KMS-11 (cell line): ENCODE results near the gene MMP28.

ENCODE experiments used
- H2AFZ ChIP-seq: fragments of 200-600 bp; sonication (generic); 2 replicates; pipeline ENCODE4 v1.6.1; 2016; ENCODE audit warnings: antibody characterized with exemption, mixed run types, low read depth
- H3K27ac ChIP-seq: fragments of 200-600 bp; sonication (generic); 2 replicates; pipeline ENCODE4 v1.6.1; 2016; ENCODE audit warnings: mild to moderate bottlenecking, mixed run types
- H3K27me3 ChIP-seq: fragments of 200-600 bp; sonication (generic); 2 replicates; pipeline ENCODE4 v1.6.1; 2017; ENCODE audit warnings: mild to moderate bottlenecking, low read depth, mixed run types, moderate library complexity; ENCODE audit not compliant: insufficient read depth
- H3K36me3 ChIP-seq: fragments of 200-600 bp; sonication (generic); 2 replicates; pipeline ENCODE4 v1.6.1; 2017; ENCODE audit warnings: mild to moderate bottlenecking, mixed run types; ENCODE audit not compliant: insufficient read depth
- H3K4me1 ChIP-seq: fragments of 200-600 bp; sonication (generic); 2 replicates; pipeline ENCODE4 v1.6.1; 2016; ENCODE audit warnings: mild to moderate bottlenecking, low read depth, mixed run types; ENCODE audit not compliant: poor library complexity, severe bottlenecking
- H3K4me2 ChIP-seq: fragments of 200-600 bp; sonication (generic); 2 replicates; pipeline ENCODE4 v1.7.0; 2016; ENCODE audit warnings: mild to moderate bottlenecking, mixed run types
- H3K4me3 ChIP-seq: fragments of 200-600 bp; sonication (generic); IDR thresholded peaks from 2 replicates; pipeline ENCODE4 v1.6.1; 2017; ENCODE audit warnings: low read depth, low read length, mixed read lengths; ENCODE audit not compliant: insufficient read depth
- H3K79me2 ChIP-seq: fragments of 200-600 bp; sonication (generic); 2 replicates; pipeline ENCODE4 v1.6.1; 2016; ENCODE audit warnings: low read depth, mixed run types; ENCODE audit not compliant: insufficient read depth
- H3K9ac ChIP-seq: fragments of 200-600 bp; sonication (generic); 2 replicates; pipeline ENCODE4 v1.6.1; 2016; ENCODE audit warnings: mild to moderate bottlenecking, mixed run types
- H4K20me1 ChIP-seq: fragments of 200-600 bp; sonication (generic); 2 replicates; pipeline ENCODE4 v1.6.1; 2016; ENCODE audit warnings: mild to moderate bottlenecking, mixed run types; ENCODE audit not compliant: insufficient read depth
- CTCF ChIP-seq: fragments of 200-600 bp; sonication (generic); conservative IDR thresholded peaks from 2 replicates; pipeline ENCODE4 v1.6.1; 2017; ENCODE audit warnings: low read depth, mild to moderate bottlenecking, antibody characterized with exemption, low read length, moderate library complexity, mixed read lengths

The MMP28 gene

GRCh38 chr17:35729405-35729833 is 66.0 kb downstream of the MMP28 start:
- Histone ChIP-seq H3K79me2 (no peaks in the 10 kb centered on the region), H3K36me3 (no peaks in the 10 kb centered on the region; the same call in 1 of the 2 replicates), H3K4me2 (no peak overlapping the region), H3K27me3 (no peaks in the 10 kb centered on the region), H3K27ac (no peak overlapping the region), H2AFZ (no peak overlapping the region), H3K4me1 (no peaks in the 10 kb centered on the region), H3K4me3 (no peak overlapping the region), H3K9ac (no peak overlapping the region), H4K20me1 (no peaks in the 10 kb centered on the region)
- TF ChIP-seq CTCF: no peak

DNA sequence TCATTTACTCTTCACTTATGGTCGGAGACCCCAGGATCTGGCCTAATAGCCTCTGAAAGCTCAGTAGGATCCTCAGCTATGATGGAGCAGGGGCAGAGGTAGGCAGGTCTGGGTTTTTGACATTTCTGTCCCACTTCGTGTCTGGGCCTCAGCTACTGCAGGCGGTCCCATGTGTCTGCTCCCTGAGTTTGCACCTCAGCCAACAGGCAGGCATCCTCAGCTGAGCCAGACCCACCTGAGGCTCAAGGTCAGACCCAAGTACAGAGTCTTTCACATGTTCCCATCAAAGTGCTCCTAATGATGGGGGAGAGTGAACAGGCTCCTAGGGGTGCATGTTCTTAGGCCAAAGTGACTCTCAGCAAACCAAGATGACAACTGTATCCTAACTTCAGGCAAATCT is 66.9 kb downstream of the MMP28 start:
- Histone ChIP-seq H3K4me2 (no peak overlapping the region), H3K4me3 (no peak overlapping the region), H3K9ac (no peak overlapping the region), H3K36me3 (no peaks in the 10 kb centered on the region; the same call in 1 of the 2 replicates), H3K27ac (no peak overlapping the region), H3K27me3 (no peaks in the 10 kb centered on the region), H4K20me1 (no peaks in the 10 kb centered on the region), H2AFZ (no peak overlapping the region), H3K79me2 (no peaks in the 10 kb centered on the region), H3K4me1 (no peaks in the 10 kb centered on the region)
- TF ChIP-seq CTCF: no peak

DNA sequence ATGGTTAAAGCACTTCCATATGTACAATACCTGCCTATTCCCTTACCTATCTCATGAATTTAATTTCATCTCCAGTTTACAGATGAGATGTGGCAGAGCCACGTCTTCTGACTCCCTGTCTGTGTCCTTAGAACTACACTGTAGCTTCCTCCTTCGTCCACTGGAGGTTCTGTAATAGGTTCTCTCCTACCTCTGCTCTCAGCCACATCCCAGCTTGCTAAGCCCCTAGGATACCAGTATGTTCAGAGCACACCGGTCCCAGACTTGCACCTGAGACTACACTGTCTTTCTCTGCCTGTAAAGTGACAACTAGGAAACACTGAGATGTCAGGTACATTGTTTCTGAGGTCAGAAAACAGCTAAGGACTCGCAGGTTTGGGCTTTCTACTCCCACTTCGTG is 67.8 kb downstream of the MMP28 start:
- Histone ChIP-seq H3K36me3 (peaks cover 1% of the 10 kb centered on the region; the same call in 1 of the 2 replicates), H3K4me2 (no peak overlapping the region), H3K27me3 (no peaks in the 10 kb centered on the region), H3K4me1 (no peaks in the 10 kb centered on the region), H3K4me3 (no peak overlapping the region), H4K20me1 (no peaks in the 10 kb centered on the region), H3K9ac (no peak overlapping the region), H2AFZ (no peak overlapping the region), H3K27ac (no peak overlapping the region), H3K79me2 (no peaks in the 10 kb centered on the region)
- TF ChIP-seq CTCF: no peak

- Histone ChIP-seq H3K36me3 (peaks cover 4% of the 10 kb centered on the region; the same call in 1 of the 2 replicates), H3K4me2 (no peak overlapping the region)
Observed at GRCh38 chr17:35726953-35727460, 68.4 kb downstream of the MMP28 start.

More at GRCh38 chr17:35726953-35727460, 68.4 kb downstream of the MMP28 start:
- Histone ChIP-seq H3K4me3 (no peak overlapping the region), H3K27ac (no peak overlapping the region), H3K4me1 (no peaks in the 10 kb centered on the region), H2AFZ (no peak overlapping the region), H3K9ac (no peak overlapping the region), H3K27me3 (no peaks in the 10 kb centered on the region), H4K20me1 (no peaks in the 10 kb centered on the region), H3K79me2 (no peaks in the 10 kb centered on the region)
- TF ChIP-seq CTCF: no peak
